NCI-H446 treated with DMSO at 0.1 percent for 48 hours (cell line): ENCODE results near the gene TMEM222.
"Not testable (repeated sequence)": the region's sequence is repeated elsewhere in the genome, so short reads cannot be mapped to it uniquely, and the experiment has no call there.

ENCODE experiments used
- DNase-seq: peaks from one replicate; lab custom pipeline; 2025; lab: John Stamatoyannopoulos, UW

Gene TMEM222

DNA sequence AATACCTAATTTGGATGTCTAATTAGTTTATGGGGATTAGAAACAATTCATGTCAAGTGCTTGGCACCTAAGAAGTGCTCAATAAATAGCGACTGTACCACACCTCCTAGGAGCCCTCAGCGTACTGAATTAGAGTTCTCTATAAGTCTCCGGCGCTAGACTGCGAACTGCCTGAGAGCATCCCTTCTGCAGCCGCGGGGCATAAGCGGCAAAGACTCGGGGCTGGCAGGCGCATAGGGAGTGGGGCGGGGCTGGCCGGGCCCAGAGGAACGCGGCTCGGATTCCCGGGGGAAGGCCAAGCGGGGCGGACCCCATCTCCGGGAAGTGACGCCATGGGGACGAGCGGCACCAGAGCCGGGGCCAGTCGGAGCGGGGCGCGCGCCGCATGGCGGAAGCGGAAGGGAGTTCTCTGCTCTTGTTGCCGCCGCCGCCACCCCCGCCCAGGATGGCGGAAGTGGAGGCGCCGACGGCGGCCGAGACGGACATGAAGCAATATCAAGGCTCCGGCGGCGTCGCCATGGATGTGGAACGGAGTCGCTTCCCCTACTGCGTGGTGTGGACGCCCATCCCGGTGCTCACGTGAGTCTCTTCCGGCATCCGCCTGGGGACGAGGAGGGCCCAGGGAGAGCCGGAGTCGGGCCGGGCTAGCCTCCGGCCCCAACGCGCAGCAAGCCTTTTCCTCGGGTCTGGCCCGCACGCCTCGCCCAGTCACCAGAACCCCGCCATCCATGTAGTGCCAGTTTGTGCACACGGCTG is at the start of gene TMEM222:
TSS of gene TMEM222 (plus strand) at position 351 of the 756 bp plus-strand sequence. CDS start at position 386, 35 bp downstream.
- peak; percentile 95 for DNase-seq

DNA sequence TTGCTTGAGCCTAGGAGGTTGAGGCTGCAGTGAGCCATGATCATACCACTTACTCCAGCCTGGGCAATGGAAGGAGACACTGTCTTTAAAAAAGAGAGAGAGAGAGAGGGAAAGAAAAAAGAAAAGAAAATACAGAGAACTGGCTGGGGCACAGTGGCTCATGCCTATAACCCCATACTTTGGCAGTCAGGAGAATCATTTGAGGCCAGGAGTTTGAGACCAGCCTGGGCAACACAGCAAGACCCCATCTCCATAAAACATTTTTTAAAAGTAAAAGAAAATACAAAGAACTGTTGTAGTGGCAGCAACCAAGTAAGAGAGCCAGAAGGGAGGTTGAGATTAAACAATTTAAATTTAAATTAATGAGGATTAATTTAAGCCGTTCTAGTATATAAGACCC is 47.8 kb upstream of the TMEM222 start:
- no peak for DNase-seq

DNA sequence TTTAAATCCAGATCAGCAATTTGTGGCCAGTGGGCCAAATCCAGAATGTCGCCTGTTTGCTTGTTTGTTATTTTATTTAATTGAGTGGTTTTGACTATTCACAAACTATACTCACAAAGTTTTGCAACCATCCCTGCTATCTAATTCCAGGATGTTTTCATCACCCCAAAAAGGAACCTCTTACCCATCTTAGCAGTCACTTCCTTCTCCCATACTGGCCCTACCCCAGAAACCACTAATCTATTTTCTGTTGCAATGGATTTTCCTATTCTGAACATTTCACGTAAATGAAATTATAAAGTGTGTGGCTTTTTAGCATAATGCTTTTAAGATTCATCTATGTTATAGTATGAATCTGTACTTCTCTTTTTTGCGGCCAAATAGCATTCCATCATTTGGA is 46.3 kb upstream of the TMEM222 start:
- DNase-seq, result no peak

- peak; percentile 49 for DNase-seq
Measured at GRCh38 chr1:27284425-27285273, 37.3 kb upstream of the TMEM222 start.

- no peak for DNase-seq
Measured at GRCh38 chr1:27285274-27285660, 36.7 kb upstream of the TMEM222 start.

DNA sequence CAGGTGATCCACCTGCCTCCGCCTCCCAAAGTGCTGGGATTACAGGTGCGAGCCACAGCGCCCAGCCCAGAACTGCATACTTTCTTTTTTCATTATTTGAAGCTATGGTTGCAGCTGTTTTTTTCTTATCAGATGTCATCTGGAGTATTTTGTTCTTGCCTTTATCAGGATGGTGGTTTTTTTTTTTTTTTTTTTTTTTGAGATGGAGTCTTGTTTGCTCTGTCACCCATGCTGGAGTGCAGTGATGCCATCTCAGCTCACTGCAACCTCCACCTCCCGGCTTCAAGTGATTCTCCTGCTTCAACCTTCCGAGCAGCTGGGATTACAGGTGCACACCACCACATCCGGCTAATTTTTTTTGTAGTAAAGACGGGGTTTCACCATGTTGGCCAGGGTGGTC is 36.1 kb upstream of the TMEM222 start:
- not testable (repeated sequence) for DNase-seq

- DNase-seq, result not testable (repeated sequence)
Measured at GRCh38 chr1:27289125-27289524, 32.8 kb upstream of the TMEM222 start.

DNA sequence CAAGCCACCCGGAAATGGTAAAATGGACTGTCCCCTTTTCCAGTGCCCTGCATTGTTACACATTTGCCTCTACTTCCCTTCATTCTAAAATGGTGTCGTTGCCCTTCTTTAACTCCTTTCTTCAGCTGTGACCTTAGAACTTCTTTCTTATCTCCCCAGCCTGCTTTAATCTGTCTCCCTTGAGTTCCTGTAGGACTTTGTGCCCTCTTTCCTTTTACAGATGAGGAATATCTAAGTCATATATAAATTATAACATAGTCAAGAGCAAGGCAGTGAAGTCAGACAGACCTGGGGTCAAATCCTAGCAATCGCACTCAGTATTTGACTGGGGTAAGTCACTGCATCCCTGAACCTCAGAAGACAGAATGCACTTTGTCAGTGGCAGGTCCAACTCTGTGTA is 31.4 kb upstream of the TMEM222 start:
- DNase-seq, result no peak

DNA sequence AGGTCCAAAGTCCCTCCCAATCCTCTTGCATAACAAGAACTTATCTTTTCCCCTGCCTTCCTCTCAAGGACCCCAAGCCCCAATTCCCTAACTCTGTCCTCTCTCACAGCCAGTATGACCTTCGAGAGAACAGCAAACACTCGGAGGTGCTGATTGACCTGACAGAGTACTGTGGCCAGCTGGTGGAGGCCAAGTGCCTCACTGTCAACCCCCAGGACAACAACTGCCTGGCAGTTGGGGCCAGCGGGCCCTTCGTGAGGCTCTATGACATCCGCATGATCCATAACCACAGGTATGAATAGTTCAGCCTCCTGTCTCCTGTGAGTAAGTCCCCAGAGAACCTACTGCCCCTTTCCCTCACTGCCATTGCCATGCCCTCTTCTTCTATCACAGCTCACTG is 29.9 kb upstream of the TMEM222 start:
- DNase-seq, result no peak

- DNase-seq, result no peak
Measured at GRCh38 chr1:27293915-27294314, 28.0 kb upstream of the TMEM222 start.

- DNase-seq, result peak; percentile 43
Measured at GRCh38 chr1:27296773-27297291, 25.1 kb upstream of the TMEM222 start.

- no peak for DNase-seq
Measured at GRCh38 chr1:27297903-27298302, 24.1 kb upstream of the TMEM222 start.

DNA sequence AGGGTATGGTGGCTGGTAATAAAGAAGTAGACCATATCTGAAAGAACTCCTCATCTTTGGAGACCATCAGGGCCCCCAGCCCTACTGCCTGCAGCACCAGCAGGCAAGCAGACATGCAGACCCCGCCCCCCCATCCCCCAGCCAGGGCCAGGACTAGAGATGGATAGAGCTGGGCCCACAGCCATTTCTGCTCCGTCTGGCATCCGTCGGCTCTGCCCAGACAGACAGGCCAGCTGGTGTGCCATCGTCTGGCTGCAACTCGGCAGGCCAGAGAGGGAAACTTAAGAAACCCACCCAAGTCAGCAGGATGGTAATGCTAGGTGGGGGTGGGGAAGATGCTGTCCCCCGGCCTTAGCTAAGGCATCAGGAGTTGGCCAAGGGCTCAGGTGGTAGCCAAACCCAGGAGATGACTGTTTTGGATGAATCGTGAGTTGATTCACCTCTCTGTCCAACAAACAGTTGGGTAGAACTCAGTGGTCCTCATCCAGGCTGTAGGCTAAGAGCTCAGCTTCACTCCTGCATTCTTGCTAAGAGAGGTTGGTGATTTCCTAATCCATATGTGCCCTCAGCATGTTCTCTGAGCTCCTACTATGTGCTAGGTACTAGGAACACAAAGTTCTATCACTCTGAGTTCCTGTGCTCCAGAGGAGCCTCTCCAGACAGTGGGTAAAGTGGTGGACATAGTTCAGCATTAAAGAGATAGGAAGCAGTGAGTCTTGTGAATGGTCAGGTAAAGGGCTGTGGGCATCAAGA is 23.2 kb upstream of the TMEM222 start:
- peak; percentile 84 for DNase-seq

DNA sequence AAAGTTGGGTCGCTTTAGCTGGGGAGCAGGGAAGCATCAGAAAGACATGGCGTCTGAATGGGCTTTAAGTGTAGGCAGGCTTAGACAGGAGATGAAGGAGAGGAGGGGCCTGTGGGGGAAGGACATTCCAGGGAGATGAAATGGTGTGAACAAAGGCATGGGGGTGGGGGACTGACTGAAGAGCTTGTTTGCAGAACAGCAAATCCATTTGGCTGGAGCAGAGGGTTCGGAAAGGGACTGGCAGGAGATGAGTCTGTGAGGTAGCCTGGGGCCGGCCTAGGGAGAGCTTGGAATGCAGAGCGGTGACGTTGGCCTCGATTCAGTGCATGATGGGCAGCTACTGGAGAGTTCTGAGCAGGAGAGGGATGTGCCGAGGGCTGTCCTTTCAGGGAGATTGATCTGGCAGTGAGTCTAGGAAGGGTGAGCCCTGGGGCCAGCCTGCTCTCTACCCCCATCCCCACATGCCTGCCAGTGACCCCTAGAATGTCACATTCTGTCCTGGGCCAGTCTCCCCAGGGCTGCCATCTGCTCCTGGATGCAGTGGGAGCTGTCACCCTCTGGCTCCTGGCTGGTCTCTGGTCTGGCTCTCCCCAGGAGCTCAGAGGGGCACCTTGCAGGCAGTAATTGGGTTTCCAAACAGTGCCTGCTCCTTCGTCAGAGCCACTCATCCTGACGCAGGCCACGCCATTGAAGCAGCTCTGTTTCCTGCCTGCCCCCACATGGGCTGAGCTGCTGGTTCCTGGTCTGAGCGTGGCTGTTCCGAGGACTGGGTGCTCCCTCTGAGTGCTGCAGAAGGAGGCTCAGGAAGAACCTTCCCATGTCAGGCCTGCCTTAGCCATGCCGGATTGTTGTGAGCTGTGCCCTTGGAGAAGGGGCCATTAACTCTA is 22.3 kb upstream of the TMEM222 start:
- DNase-seq, result peak; percentile 99

- DNase-seq, result peak; percentile 96
Measured at GRCh38 chr1:27300341-27301051, 21.5 kb upstream of the TMEM222 start.

GRCh38 chr1:27301052-27301422 is 20.9 kb upstream of the TMEM222 start:
- DNase-seq, result no peak

- DNase-seq, result no peak
Measured at GRCh38 chr1:27301582-27302199, 20.3 kb upstream of the TMEM222 start.

DNA sequence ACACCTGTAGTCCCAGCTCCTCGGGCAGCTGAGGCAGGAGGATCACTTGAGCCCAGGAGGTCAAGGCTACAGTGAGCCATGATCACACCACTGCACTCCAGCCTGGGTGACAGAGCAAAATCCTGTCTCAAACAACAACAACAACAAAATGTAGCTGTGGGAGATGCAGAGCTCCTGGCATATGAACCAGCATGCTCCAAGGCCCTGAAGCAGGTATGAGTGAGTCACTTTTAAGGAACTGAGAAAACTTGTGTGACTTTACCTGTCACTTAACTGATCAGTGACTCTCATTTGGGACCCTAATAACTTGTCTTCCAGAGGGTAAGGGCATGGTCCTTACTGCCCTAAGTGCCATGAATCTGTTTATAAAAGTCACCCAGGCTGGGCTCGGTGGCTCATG is 19.4 kb upstream of the TMEM222 start:
- no peak for DNase-seq

DNA sequence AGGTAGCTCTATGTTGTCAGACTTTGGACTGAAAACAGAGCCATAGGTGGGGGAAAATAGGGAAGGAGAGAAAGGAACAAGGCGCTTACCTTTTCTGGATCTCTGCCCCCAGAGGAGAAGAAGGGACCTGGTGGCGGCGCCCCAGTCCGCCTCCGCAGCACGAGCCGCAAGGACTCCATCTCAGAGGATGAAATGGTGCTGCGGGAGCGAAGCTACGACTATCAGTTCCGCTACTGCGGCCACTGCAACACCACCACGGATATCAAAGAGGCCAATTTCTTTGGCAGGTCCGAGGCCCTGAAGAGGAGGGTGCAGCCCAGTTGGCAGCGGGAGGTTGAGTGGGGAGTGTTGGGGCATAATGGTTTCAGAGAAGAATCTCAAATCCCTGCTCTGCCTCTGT is 18.5 kb upstream of the TMEM222 start:
- DNase-seq, result no peak

- DNase-seq, result no peak
Measured at GRCh38 chr1:27306071-27306470, 15.9 kb upstream of the TMEM222 start.
